Bronchial epithelial cell (primary cell): Measurements from ENCODE around the gene R3HDM1. TPM values are rescaled to one million over a fixed set of nuclear protein-coding genes. Genes with fewer than 3 reads are reported as not detected.
A peak's percentile ranks its signal among the peaks of the same experiment; 100 is the strongest.

Experiments
- DNase-seq: peaks from one replicate; pipeline ENCODE4 v3.0.0-alpha.2; 2010; ENCODE audit warnings: low read depth
- FAIRE-seq: peaks from 2 replicates; lab custom pipeline; 2011; peaks lifted over from hg19 to GRCh38; lab: Jason Lieb, UNC
- H3K27me3 ChIP-seq: 2 replicates; pipeline ENCODE4 v1.5.1; 2011; ENCODE audit warnings: low read length; ENCODE audit not compliant: control insufficient read depth, insufficient read depth
- H3K36me3 ChIP-seq: 2 replicates; pipeline ENCODE4 v1.5.1; 2011; ENCODE audit warnings: low read length; ENCODE audit not compliant: control insufficient read depth, insufficient read depth
- H3K4me3 ChIP-seq: 2 replicates; pipeline ENCODE4 v1.5.1; 2011; ENCODE audit warnings: mild to moderate bottlenecking, low read depth, low read length, control low read depth
- CTCF ChIP-seq: IDR thresholded peaks from 2 replicates; pipeline ENCODE4 v1.5.1; 2011; ENCODE audit warnings: mild to moderate bottlenecking, moderate library complexity, low read length, control low read depth, inconsistent platforms; ENCODE audit not compliant: insufficient read depth, severe bottlenecking
- total RNA-seq: library from RNA; depleted of rRNA; stranded (reverse); fragments of >200 nt; gene quantifications from 2 replicates; pipeline ENCODE4 v1.2.1, GENCODE V29; 2014

Gene R3HDM1
- total RNA-seq, 1 donor from 2014 or later = 3.7 TPM

- Histone ChIP-seq H3K36me3 (no peaks in the 10 kb centered on the region), H3K27me3 (no peaks in the 10 kb centered on the region), H3K4me3 (no peak overlapping the region)
- FAIRE-seq = peak; percentile 7
- no peak for DNase-seq
- no peak for TF ChIP-seq CTCF
These were observed 201.8 kb downstream of the R3HDM1 start for GRCh38 chr2:135733045-135733444.

GRCh38 chr2:135736546-135736945 lies 205.3 kb downstream of the R3HDM1 start:
- Histone ChIP-seq H3K4me3 (no peak overlapping the region), H3K36me3 (no peaks in the 10 kb centered on the region), H3K27me3 (no peaks in the 10 kb centered on the region)
- TF ChIP-seq CTCF = no peak
- DNase-seq (no peak), FAIRE-seq (no peak)

- TF ChIP-seq CTCF = no peak
- DNase-seq (no peak), FAIRE-seq (no peak)
- H3K27me3 ChIP-seq = no peaks in the 10 kb centered on the region
- H3K4me3 ChIP-seq = no peak overlapping the region
- no peaks in the 10 kb centered on the region for H3K36me3 ChIP-seq
These were observed 208.9 kb downstream of the R3HDM1 start for GRCh38 chr2:135740206-135740605.

GRCh38 chr2:135741043-135741394 lies 209.7 kb downstream of the R3HDM1 start:
- FAIRE-seq (no peak), DNase-seq (no peak)
- TF ChIP-seq CTCF = no peak
- Histone ChIP-seq H3K27me3 (no peaks in the 10 kb centered on the region), H3K4me3 (no peak overlapping the region), H3K36me3 (no peaks in the 10 kb centered on the region)

DNA sequence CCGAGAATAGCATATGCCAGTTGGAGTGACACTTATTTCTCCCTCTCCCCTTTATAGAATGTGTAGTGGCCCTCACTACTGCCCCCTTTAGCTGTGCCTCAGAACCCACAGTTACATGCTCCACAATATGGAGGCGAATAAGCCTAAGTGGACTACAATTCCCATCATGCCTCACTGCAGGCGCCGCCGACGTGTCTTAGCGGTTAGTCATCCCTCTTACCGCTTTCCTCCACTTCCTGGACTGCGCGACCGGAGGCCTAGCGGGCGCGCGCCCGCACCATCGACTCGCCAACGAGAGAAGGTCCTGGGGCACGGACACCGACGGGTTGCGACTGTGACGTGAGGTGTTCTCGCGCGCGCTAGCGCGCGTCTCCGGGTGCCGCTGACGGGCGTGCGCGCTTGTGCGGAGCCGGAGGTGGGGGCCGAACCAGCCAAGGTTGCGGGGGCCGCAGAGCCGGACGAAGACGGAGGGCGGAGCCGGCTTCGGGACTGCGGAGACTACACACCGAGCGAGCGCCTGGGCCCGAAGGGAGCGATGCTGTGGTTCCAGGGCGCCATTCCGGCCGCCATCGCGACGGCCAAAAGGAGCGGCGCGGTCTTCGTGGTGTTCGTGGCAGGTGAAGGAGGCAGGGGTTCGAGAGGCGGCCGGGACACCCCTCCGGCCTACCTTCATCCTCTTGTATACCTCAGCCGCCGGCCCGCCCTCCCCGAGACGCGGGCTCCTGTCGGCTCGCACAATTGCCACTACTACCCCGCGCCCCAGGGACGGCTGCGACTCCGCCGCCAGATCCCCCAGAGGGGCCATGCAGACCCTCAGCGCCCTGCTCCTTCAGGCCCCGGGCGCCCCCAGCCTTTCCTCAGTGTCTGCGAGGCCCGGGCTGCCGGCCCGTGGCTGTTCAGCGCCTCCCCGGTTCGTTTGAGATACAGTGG lies 210.4 kb downstream of the R3HDM1 start, which contains the start of gene UBXN4:
Gene UBXN4 (plus strand): TSS at position 461 of the 930 bp plus-strand sequence. CDS start 75 bp downstream, at position 536.
- DNase-seq = peak; percentile 95
- H3K4me3 ChIP-seq = peak within 1 kb of the TSS; percentile 92
- FAIRE-seq = no peak
- H3K36me3 ChIP-seq = no peaks in the 10 kb centered on the region
- no peaks in the 10 kb centered on the region for H3K27me3 ChIP-seq
- TF ChIP-seq CTCF = peak; percentile 42
